ENCODE measurements around the gene ABCD4. TPM values are rescaled to one million over a fixed set of nuclear protein-coding genes. Genes with fewer than 3 reads are reported as not detected.

Gene ABCD4
- total and polyA plus RNA-seq, 2 donors (not counting 3 experiments of a cell fraction or from before 2014, with no cell fraction given) = 58.2 to 84.2 TPM

- intact Hi-C loops (cut with micrococcal nuclease) (no loop called here), dilution Hi-C loops (cut with MboI; ENCODE audit: extremely low pct_ligation_motif_present, low sequenced_read_pairs) (no loop called here)
- H3K4me3 ChIP-seq (replicated peaks in 1 of 3; ENCODE audit: insufficient read depth in 1 of 3, low read depth in 1 of 3, low read length in 3 of 3) = no peak overlapping the region
- peaks cover 72 to 84% of the 10 kb centered on the region in 2 experiments for H3K27me3 ChIP-seq (ENCODE audit: control insufficient read depth in 2 of 2, insufficient read depth in 2 of 2, low read length in 2 of 2)
- H2AFZ ChIP-seq (ENCODE audit: low read depth, low read length) = no peak overlapping the region
- FAIRE-seq = no peak
- ChIA-PET CTCF (interaction anchor here (2.0 kb wide), 1 partner anchor 9 kb away, joined by 7 read pairs; no protein-coding TSS in a partner anchor), POLR2A (no interaction called here)
- no peaks in the 10 kb centered on the region for H4K20me1 ChIP-seq (replicated peaks; ENCODE audit: control insufficient read depth, extremely low read depth, insufficient read depth, low read length)
- H3K79me2 ChIP-seq (ENCODE audit: control insufficient read depth, insufficient read depth, low read length) = no peaks in the 10 kb centered on the region
- H3K9me1 ChIP-seq (replicated peaks; ENCODE audit: control insufficient read depth, extremely low read depth, insufficient read depth, low read length) = no peaks in the 10 kb centered on the region
- DNase-seq (ENCODE audit: low read depth, low spot score) = no peak
- H3K9me3 ChIP-seq (replicated peaks; ENCODE audit: control insufficient read depth, insufficient read depth, low read length) = no peaks in the 10 kb centered on the region
- H3K4me1 ChIP-seq (ENCODE audit: control insufficient read depth, extremely low read depth, insufficient read depth, low read length) = peaks cover 3% of the 10 kb centered on the region
- no TSS peak for BruUV-seq (replicated peaks)
- TF ChIP-seq CTCF (IDR thresholded peaks at IDR 0.05; ENCODE audit: extremely low read depth in 1 of 2, insufficient read depth in 1 of 2, low read depth in 1 of 2, low read length in 2 of 2) (no peak), POLR2A (IDR thresholded peaks at IDR 0.05; ENCODE audit: low read depth, low read length) (no peak), EZH2 (IDR thresholded peaks at IDR 0.05; ENCODE audit: borderline replicate concordance, low read depth, low read length, severe bottlenecking) (no peak), JUN (IDR thresholded peaks at IDR 0.05; ENCODE audit: borderline replicate concordance, insufficient read depth, insufficient read length, low read depth) (no peak), GATA2 (IDR thresholded peaks at IDR 0.05; ENCODE audit: insufficient read depth, insufficient read length, low read depth, low read length) (no peak), FOS (IDR thresholded peaks at IDR 0.05; ENCODE audit: borderline replicate concordance, insufficient read depth, low read length) (no peak), MAX (IDR thresholded peaks at IDR 0.05; ENCODE audit: insufficient read depth, insufficient read length) (no peak), POLR2AphosphoS5 (IDR thresholded peaks at IDR 0.05; ENCODE audit: insufficient read depth, low read depth, low read length) (no peak), MYC (IDR thresholded peaks at IDR 0.05; ENCODE audit: low read depth, low read length) (no peak)
- no peaks in the 10 kb centered on the region for H3K36me3 ChIP-seq (ENCODE audit: control insufficient read depth in 2 of 2, extremely low read depth in 1 of 2, insufficient read depth in 2 of 2, low read length in 2 of 2)
- no peak overlapping the region for H3K27ac ChIP-seq (ENCODE audit: insufficient read depth, low read depth, low read length)
- H3K9ac ChIP-seq (replicated peaks; ENCODE audit: extremely low read depth, insufficient read depth, low read length) = no peak overlapping the region
- H3K4me2 ChIP-seq (ENCODE audit: insufficient read depth, low read length) = no peak overlapping the region
Observed at GRCh38 chr14:74242780-74243042, 60.0 kb downstream of the ABCD4 start.
